ENCODE measurements around the gene MEGF8.
A peak's percentile ranks its signal among the peaks of the same experiment; 100 is the strongest.

The MEGF8 gene

DNA sequence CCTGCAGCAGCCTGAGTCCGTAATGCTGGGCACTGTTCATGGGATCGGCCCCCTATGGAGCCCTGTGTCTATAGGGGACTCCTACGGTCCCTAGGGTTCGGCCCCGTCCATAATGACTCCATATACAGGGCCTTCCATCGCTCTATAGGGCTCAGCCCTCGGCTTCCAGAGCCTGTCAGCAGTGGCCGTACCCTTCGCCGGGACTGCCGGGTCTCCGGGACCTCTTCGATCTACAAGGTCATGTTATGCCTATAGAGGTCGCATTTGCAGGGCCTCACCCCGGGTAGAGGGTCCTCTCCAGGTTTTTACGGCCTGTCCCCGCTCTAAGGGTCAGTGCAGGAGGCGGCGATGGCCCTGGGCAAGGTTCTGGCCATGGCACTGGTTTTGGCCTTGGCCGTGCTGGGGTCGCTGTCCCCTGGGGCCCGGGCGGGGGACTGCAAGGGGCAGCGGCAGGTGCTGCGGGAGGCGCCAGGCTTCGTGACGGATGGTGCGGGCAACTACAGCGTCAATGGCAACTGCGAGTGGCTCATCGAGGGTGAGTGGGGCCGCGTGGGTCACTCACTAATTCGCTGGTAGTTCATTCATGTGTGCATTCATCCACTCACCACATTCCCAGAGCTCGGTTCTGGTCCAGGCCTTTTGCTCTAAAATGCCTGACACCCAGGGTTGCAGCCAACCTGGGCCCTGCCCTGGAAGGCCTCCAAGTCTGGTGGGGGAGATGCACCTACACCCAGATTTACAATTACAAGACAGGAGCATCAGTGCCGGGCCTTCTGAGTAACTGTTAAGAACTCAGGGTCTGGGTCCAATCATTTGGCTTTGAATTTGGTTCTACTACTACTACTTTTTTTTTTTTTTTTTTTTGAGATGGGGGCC lies 699 bp downstream of the MEGF8 start:
- Histone ChIP-seq H3K9me2 (replicated peaks; ENCODE audit: insufficient read depth, low read length) (no peaks in the 10 kb centered on the region), H3K27ac (ENCODE audit: low read depth, low read length) (no peak overlapping the region), H3K4me3 (ENCODE audit: insufficient read depth, low read length, poor library complexity, severe bottlenecking) (peak overlapping the region; percentile 64), H3K36me3 (ENCODE audit: low read length) (no peaks in the 10 kb centered on the region), H3K9me3 (ENCODE audit: insufficient read depth, low read length) (no peaks in the 10 kb centered on the region), H3F3A (ENCODE audit: insufficient read depth) (no peaks in the 10 kb centered on the region), H3K9ac (ENCODE audit: low read length) (peak overlapping the region; percentile 82), H4K20me1 (ENCODE audit: low read depth, low read length) (no peaks in the 10 kb centered on the region), H3K27me3 (ENCODE audit: low read length) (no peaks in the 10 kb centered on the region), H3K4me2 (ENCODE audit: low read depth, low read length, poor library complexity, severe bottlenecking) (peak overlapping the region; percentile 62), H2AFZ (ENCODE audit: low read depth, low read length, severe bottlenecking) (peak overlapping the region; percentile 66), H3K79me2 (ENCODE audit: insufficient read depth, low read length) (no peaks in the 10 kb centered on the region)
- peak; percentile 38 for TF ChIP-seq CTCF (IDR thresholded peaks at IDR 0.05; ENCODE audit: insufficient read depth, low read length, poor library complexity, severe bottlenecking)
- TF ChIP-seq EZH2phosphoT487 (conservative IDR thresholded peaks at IDR 0.05; ENCODE audit: low read length) = no peak

GRCh38 chr19:42326969-42327368 lies 1.5 kb downstream of the MEGF8 start:
- Histone ChIP-seq H3K9me3 (ENCODE audit: insufficient read depth, low read length) (no peaks in the 10 kb centered on the region), H3K4me3 (ENCODE audit: insufficient read depth, low read length, poor library complexity, severe bottlenecking) (no peak overlapping the region), H3K9me2 (replicated peaks; ENCODE audit: insufficient read depth, low read length) (no peaks in the 10 kb centered on the region), H3K4me2 (ENCODE audit: low read depth, low read length, poor library complexity, severe bottlenecking) (peak overlapping the region; percentile 62), H3K79me2 (ENCODE audit: insufficient read depth, low read length) (no peaks in the 10 kb centered on the region), H4K20me1 (ENCODE audit: low read depth, low read length) (no peaks in the 10 kb centered on the region), H3K27ac (ENCODE audit: low read depth, low read length) (no peak overlapping the region), H3K27me3 (ENCODE audit: low read length) (no peaks in the 10 kb centered on the region), H3F3A (ENCODE audit: insufficient read depth) (no peaks in the 10 kb centered on the region), H2AFZ (ENCODE audit: low read depth, low read length, severe bottlenecking) (no peak overlapping the region), H3K9ac (ENCODE audit: low read length) (peak overlapping the region; percentile 82; the same call in 1 of the 2 replicates), H3K36me3 (ENCODE audit: low read length) (no peaks in the 10 kb centered on the region)
- TF ChIP-seq EZH2phosphoT487 (conservative IDR thresholded peaks at IDR 0.05; ENCODE audit: low read length) (no peak), CTCF (IDR thresholded peaks at IDR 0.05; ENCODE audit: insufficient read depth, low read length, poor library complexity, severe bottlenecking) (no peak)

DNA sequence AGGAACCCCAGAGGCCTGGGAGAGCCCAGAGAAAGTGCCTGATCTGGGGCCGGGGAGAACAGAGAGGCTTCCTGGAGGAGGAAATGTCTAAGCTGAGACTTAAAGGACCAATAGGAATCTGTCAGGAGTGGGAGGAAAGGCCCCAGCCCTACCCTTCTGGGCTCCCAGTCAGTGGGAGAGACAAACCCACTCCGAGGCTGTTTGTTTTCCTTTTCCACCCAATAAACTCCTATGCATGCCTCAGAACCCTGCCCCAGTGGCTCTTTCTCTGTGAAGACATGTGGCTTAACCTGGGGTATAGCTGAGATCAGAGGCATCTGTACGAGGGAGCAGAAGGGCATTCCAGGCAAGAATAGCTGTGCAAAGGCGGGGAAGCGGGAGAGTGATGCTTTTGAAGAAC lies 1.9 kb downstream of the MEGF8 start:
- Histone ChIP-seq H3K79me2 (ENCODE audit: insufficient read depth, low read length) (no peaks in the 10 kb centered on the region), H4K20me1 (ENCODE audit: low read depth, low read length) (no peaks in the 10 kb centered on the region), H3K9me3 (ENCODE audit: insufficient read depth, low read length) (no peaks in the 10 kb centered on the region), H3K27me3 (ENCODE audit: low read length) (no peaks in the 10 kb centered on the region), H3K9ac (ENCODE audit: low read length) (no peak overlapping the region), H3K9me2 (replicated peaks; ENCODE audit: insufficient read depth, low read length) (no peaks in the 10 kb centered on the region), H3K4me2 (ENCODE audit: low read depth, low read length, poor library complexity, severe bottlenecking) (peak overlapping the region; percentile 62), H2AFZ (ENCODE audit: low read depth, low read length, severe bottlenecking) (no peak overlapping the region), H3F3A (ENCODE audit: insufficient read depth) (no peaks in the 10 kb centered on the region), H3K36me3 (ENCODE audit: low read length) (no peaks in the 10 kb centered on the region), H3K4me3 (ENCODE audit: insufficient read depth, low read length, poor library complexity, severe bottlenecking) (no peak overlapping the region), H3K27ac (ENCODE audit: low read depth, low read length) (no peak overlapping the region)
- TF ChIP-seq EZH2phosphoT487 (conservative IDR thresholded peaks at IDR 0.05; ENCODE audit: low read length) (no peak), CTCF (IDR thresholded peaks at IDR 0.05; ENCODE audit: insufficient read depth, low read length, poor library complexity, severe bottlenecking) (no peak)
